ENCODE data around the gene UFM1. TPM values are rescaled to one million over a fixed set of nuclear protein-coding genes. Genes with fewer than 3 reads are reported as not detected.

The UFM1 gene
- total RNA-seq (2021) (74.8 and 87.9 TPM in 2 replicates), Bru-seq, nascent RNA (percentile 97 among the genes with signal in this experiment), BruChase-seq, experiment 1, labeled RNA remaining after a 2-hour chase (percentile 99 among the genes with signal in this experiment), BruChase-seq, experiment 2, labeled RNA remaining after a 6-hour chase (percentile 99 among the genes with signal in this experiment)
- long read RNA-seq, transcript UFM1-205 (3 exons, 777 nt) = minor isoform, 10 of 356 reads
- long read RNA-seq, transcript UFM1-202 (6 exons, 846 nt) = minor isoform, 10 of 356 reads
- long read RNA-seq, transcript UFM1-201 (6 exons, 3,138 nt) = major isoform, 231 of 356 reads
- long read RNA-seq, partial matches to known transcripts = 8 of 356 reads
- long read RNA-seq, other reads (novel, unspliced or antisense) = 97 of 356 reads

DNA sequence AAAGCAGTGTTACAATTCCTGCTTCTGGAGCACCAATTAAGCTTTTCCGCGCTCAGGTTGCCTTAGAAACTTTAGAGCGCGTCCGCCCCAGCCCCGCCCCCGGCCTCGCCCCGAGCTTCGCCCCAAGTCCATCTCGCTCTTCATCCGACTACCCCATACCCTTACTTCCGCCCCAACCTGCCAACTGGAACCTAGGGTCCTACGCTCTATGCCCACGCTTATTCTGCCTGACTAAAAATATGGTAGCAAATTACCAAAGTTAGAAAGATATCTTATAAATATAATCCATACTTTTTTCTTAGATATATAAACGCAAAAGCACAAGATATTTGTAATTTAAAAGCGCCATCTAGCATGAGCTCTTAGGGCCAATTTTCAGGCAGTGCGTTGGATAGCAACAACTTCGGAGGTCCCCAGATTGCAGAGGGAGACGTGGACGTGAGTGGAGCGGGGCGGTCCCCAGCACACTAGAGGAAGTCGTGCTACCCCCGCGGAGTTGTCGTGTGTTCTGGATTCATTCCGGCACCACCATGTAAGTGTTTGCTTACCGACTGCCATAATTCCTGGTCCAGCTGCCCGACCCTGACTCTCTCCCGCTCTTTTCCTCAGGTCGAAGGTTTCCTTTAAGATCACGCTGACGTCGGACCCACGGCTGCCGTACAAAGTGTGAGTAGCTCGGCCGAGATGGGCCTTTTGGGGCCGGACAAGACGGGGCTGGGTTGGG lies at the start of gene UFM1:
Gene UFM1 (plus strand): TSS at position 462 of the 724 bp plus-strand sequence. CDS start 69 bp downstream, at position 531.
- intact Hi-C loops (cut with micrococcal nuclease; ENCODE audit: unreplicated experiment) = no loop called here
- Histone ChIP-seq H3K27me3 (replicated peaks; ENCODE audit: insufficient read depth, low read depth, low read length, poor library complexity) (no peaks in the 10 kb centered on the region), H3K4me3 (ENCODE audit: low read depth, low read length, poor library complexity, severe bottlenecking) (peak within 1 kb of the TSS; percentile 86), H3K9me3 (ENCODE audit: low read depth, low read length, poor library complexity, severe bottlenecking) (no peaks in the 10 kb centered on the region), H3K4me1 (ENCODE audit: insufficient read depth, low read length, poor library complexity, severe bottlenecking) (peaks cover 21% of the 10 kb centered on the region), H3K27ac (ENCODE audit: low read depth, low read length, poor library complexity, severe bottlenecking) (peak within 1 kb of the TSS; percentile 90), H3K36me3 (ENCODE audit: insufficient read depth, low read length, poor library complexity, severe bottlenecking) (peaks cover 20% of the 10 kb centered on the region)
- DNase-seq (ENCODE audit: low spot score) = peak; percentile 98
- POLR2A ChIA-PET (ENCODE audit: low non-redundant PET) = interaction anchor here (0.6 kb wide), 1 partner anchor 621 kb away, joined by 4 read pairs; no protein-coding TSS in a partner anchor
- CTCF ChIA-PET = interaction anchor here (0.9 kb wide), 1 partner anchor 479 kb away, joined by 3 read pairs; no protein-coding TSS in a partner anchor
- no TSS peak for BruUV-seq (replicated peaks)
- TF ChIP-seq, protein P1, sequence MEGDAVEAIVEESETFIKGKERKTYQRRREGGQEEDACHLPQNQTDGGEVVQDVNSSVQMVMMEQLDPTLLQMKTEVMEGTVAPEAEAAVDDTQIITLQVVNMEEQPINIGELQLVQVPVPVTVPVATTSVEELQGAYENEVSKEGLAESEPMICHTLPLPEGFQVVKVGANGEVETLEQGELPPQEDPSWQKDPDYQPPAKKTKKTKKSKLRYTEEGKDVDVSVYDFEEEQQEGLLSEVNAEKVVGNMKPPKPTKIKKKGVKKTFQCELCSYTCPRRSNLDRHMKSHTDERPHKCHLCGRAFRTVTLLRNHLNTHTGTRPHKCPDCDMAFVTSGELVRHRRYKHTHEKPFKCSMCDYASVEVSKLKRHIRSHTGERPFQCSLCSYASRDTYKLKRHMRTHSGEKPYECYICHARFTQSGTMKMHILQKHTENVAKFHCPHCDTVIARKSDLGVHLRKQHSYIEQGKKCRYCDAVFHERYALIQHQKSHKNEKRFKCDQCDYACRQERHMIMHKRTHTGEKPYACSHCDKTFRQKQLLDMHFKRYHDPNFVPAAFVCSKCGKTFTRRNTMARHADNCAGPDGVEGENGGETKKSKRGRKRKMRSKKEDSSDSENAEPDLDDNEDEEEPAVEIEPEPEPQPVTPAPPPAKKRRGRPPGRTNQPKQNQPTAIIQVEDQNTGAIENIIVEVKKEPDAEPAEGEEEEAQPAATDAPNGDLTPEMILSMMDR (conservative IDR thresholded peaks at IDR 0.05; ENCODE audit: low read depth, low read length) = no peak
- no peak for TF ChIP-seq EZH2 (IDR thresholded peaks at IDR 0.05; ENCODE audit: borderline replicate concordance, low read depth, low read length, poor library complexity, severe bottlenecking)

DNA sequence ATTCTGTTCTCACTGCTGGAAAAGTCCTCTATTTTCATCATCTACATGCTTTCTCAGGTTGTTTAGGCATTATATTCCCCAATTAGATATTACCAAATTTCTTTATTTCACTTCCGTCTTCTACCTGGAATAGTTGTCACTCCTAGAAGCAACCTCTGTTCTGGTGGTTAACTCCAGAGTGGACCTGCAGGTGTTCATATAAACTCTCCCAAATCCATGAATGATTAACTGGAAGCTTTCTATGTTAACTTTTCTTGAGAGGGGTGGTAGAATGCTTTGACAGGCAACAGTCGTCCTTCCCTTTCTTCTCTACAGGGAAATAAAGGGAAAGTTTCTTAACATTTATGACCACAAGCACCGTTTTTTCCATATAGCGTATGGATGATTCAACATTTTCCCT lies 48.4 kb upstream of the UFM1 start:
- CTCF ChIA-PET = no interaction called here
- Histone ChIP-seq H3K4me3 (ENCODE audit: low read depth, low read length, poor library complexity, severe bottlenecking) (no peak overlapping the region), H3K27me3 (replicated peaks; ENCODE audit: insufficient read depth, low read depth, low read length, poor library complexity) (peaks cover 3% of the 10 kb centered on the region), H3K9me3 (ENCODE audit: low read depth, low read length, poor library complexity, severe bottlenecking) (no peaks in the 10 kb centered on the region), H3K4me1 (ENCODE audit: insufficient read depth, low read length, poor library complexity, severe bottlenecking) (no peaks in the 10 kb centered on the region), H3K27ac (ENCODE audit: low read depth, low read length, poor library complexity, severe bottlenecking) (no peak overlapping the region), H3K36me3 (ENCODE audit: insufficient read depth, low read length, poor library complexity, severe bottlenecking) (no peaks in the 10 kb centered on the region)
- DNase-seq (ENCODE audit: low spot score) = no peak
- POLR2A ChIA-PET (ENCODE audit: low non-redundant PET) = no interaction called here
- no TSS peak for BruUV-seq (replicated peaks)
- intact Hi-C loops (cut with micrococcal nuclease; ENCODE audit: unreplicated experiment) = no loop called here
- TF ChIP-seq, protein P1 (conservative IDR thresholded peaks at IDR 0.05; ENCODE audit: low read depth, low read length) = no peak
- TF ChIP-seq EZH2 (IDR thresholded peaks at IDR 0.05; ENCODE audit: borderline replicate concordance, low read depth, low read length, poor library complexity, severe bottlenecking) = no peak

DNA sequence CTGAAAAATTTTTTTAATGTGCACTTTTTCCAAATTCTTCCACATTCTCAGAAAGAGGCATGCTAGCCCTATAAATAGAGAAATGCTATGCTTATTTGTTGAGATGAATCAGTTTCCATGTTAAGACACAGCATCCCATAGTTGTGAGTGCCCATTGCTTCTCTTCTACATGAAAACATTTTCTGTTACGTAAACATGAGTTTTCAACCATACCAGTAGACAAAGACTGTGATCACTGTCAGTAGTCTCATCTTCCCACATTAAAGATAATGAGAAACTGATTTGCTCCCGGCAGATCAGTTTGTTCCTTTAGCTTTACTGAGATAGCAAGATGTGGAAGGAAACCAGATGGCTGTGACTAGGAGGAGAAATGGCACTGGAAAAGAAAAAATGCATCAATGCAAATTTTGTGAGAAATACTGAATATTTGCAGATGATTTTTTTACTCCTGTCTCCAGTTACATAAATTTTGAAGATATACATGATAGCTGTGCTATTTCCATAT lies 45.8 kb upstream of the UFM1 start:
- ChIA-PET POLR2A (ENCODE audit: low non-redundant PET) (no interaction called here), CTCF (no interaction called here)
- TF ChIP-seq EZH2 (IDR thresholded peaks at IDR 0.05; ENCODE audit: borderline replicate concordance, low read depth, low read length, poor library complexity, severe bottlenecking) = no peak
- TF ChIP-seq, protein P1 (conservative IDR thresholded peaks at IDR 0.05; ENCODE audit: low read depth, low read length) = no peak
- Histone ChIP-seq H3K36me3 (ENCODE audit: insufficient read depth, low read length, poor library complexity, severe bottlenecking) (no peaks in the 10 kb centered on the region), H3K9me3 (ENCODE audit: low read depth, low read length, poor library complexity, severe bottlenecking) (no peaks in the 10 kb centered on the region), H3K4me3 (ENCODE audit: low read depth, low read length, poor library complexity, severe bottlenecking) (no peak overlapping the region), H3K27ac (ENCODE audit: low read depth, low read length, poor library complexity, severe bottlenecking) (no peak overlapping the region), H3K27me3 (replicated peaks; ENCODE audit: insufficient read depth, low read depth, low read length, poor library complexity) (no peaks in the 10 kb centered on the region), H3K4me1 (ENCODE audit: insufficient read depth, low read length, poor library complexity, severe bottlenecking) (no peaks in the 10 kb centered on the region)
- no peak for DNase-seq (ENCODE audit: low spot score)
- BruUV-seq (replicated peaks) = no TSS peak
- intact Hi-C loops (cut with micrococcal nuclease; ENCODE audit: unreplicated experiment) = no loop called here
